NCI-H2227 (cell line): ENCODE measurements around the gene ARMC2.

Source experiments
- DNase-seq: peaks from one replicate; lab custom pipeline; 2025; ENCODE audit not compliant: unreplicated experiment; lab: John Stamatoyannopoulos, UW

ARMC2 gene

DNA sequence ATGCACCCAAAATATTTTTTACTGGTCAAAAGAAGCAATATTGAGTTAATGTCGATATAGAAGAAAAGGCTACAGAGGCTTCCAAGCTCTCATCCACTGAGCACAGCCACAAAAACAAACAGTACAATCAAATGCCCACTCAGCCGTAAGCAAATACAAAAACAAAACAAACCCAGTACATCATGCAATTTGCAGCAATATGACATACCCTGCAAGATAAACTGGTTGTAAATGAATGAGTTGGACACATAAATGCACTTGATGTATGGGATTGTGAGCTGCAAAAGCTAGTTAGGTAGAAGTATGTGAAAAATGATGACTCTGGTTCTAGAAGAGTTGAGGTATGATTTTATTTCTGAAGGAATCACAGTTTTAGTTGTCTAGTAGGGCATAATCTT, 162.5 kb downstream of the ARMC2 start:
- no peak for DNase-seq

DNA sequence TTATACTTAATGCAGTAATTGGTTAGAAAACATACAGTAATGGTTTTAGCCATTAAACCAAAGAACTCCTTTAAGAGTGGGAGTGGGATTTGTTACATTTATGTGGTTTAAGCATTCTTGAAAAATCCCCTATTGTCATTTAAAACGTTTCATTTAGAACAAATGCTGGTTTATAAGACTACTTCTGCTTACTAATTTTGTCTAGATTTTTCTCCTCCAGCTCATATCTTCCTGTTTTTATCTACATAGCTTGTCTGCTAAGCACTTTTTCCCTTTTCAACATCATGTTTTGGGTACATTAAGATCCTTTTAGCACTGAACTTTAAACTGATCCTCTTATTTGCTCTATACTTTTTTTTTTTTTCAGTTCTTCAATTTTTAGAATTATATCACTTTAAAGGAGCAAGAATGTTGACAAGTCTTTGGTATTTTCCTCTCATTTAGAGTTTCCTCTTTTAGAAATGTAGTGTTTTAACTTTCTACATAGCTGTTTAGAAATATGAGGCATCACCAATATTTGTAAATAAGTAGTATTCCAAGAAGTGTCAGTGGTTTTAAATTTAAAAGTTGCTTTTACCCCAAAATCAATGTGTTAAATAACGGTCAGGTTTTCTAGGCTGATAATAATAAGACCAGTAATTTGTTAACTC, 165.6 kb downstream of the ARMC2 start:
- DNase-seq: no peak

DNA sequence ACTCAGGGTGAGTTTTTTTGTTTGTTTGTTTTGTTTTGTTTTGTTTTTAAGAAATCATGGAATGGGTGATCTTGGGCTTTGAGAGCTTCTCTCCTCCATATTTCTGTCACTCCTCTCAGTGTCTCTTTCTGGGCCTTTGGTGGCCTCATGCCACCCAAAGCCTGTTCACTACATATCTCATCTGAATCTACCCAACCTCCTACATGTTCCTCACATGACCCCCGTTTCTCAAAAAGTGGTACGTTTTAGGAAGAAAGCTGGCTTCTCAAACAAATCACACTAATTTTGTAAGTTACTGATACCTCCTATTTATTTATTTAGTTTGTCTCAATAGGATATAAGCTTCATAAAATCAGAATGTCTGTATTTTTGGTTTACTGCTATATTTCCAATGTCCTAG, 166.4 kb downstream of the ARMC2 start:
- DNase-seq: no peak

DNA sequence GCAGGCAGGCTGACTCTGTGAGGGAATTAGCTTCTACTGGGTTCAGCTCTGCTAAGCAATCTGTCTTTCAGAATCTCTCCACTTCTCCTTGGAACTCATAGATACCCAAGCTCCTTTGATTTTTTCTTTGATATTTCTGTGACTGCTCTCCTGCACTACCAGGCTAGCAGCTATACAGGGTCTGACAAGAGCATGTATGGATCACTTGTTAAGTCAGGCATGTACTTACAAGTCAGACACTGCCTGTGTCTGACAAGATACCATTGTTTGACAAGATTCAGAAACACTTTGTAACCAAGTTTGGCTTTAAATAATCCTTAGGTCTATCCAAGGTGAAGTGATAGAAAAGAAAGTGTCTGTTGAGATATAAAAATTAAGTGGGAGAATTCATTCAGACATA, 167.0 kb downstream of the ARMC2 start:
- DNase-seq: no peak

DNA sequence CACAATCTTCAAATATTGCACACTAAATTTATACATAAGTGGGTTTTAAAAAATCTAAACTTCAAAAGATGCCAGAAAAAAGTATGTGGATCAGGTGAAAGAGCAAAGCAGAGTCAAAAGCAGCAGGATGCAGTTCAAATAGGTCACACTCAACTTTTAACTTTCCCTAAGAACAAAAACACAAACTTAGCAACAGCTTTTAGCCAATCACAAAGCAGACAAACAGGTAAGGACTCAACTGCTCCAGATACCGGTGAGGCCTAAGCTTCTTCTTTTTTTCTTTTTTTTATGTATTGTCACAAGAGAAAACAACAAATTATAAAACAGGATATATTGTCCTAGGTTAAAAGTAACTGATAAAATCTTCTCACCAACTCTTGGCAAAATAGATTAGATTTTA, 171.7 kb downstream of the ARMC2 start:
- DNase-seq: no peak

DNA sequence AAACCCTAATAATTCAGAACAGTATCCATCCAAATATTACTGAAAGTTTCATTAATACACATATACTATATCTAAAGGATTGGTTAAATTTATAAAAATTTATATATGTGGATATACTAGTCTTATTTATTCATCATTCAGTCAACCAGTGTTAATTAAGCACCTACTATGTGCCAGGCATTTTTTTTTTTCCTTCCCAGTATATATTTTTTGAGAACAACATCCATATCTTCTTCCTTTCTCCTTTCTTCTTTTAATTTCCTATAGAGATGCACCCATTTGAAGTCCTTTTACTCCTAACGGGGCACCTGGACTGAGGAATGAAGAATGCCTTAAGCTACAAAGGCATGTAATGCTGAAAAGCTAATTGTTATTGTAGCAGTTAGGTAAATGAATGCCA, 173.6 kb downstream of the ARMC2 start:
- DNase-seq: no peak

- no peak for DNase-seq
Observed at GRCh38 chr6:109023356-109023925, 175.2 kb downstream of the ARMC2 start.
